BE2C (cell line): ENCODE measurements around the gene ADCY2.

Source experiments
- DNase-seq: peaks from one replicate; pipeline ENCODE4 v3.0.0-alpha.2; 2020
- H3K27me3 ChIP-seq: fragments of 250-450 bp; sonication (Bioruptor Pico); 2 replicates; pipeline ENCODE4 v1.5.1; 2020; ENCODE audit warnings: mild to moderate bottlenecking
- H3K36me3 ChIP-seq: fragments of 250-450 bp; sonication (Bioruptor Pico); 2 replicates; pipeline ENCODE4 v1.5.1; 2020; ENCODE audit warnings: mild to moderate bottlenecking
- H3K4me1 ChIP-seq: fragments of 250-450 bp; sonication (Bioruptor Pico); 2 replicates; pipeline ENCODE4 v1.5.1; 2020
- H3K4me3 ChIP-seq: 2 replicates; pipeline ENCODE4 v1.5.1; 2011; ENCODE audit warnings: low read depth, low read length
- H3K9me3 ChIP-seq: fragments of 250-450 bp; sonication (Bioruptor Pico); 2 replicates; pipeline ENCODE4 v1.5.1; 2020
- CTCF ChIP-seq: IDR thresholded peaks from 2 replicates; pipeline ENCODE4 v1.5.1; 2012; ENCODE audit warnings: mild to moderate bottlenecking, low read depth, low read length

The ADCY2 gene

GRCh38 chr5:7776442-7776841, 380.5 kb downstream of the ADCY2 start:
- no peak for DNase-seq
- Histone ChIP-seq H3K4me3 (no peak overlapping the region), H3K4me1 (no peaks in the 10 kb centered on the region), H3K9me3 (no peaks in the 10 kb centered on the region), H3K36me3 (no peaks in the 10 kb centered on the region), H3K27me3 (peaks cover 4% of the 10 kb centered on the region; the same call in 1 of the 2 replicates)
- TF ChIP-seq CTCF = no peak

- peaks cover 4% of the 10 kb centered on the region; the same call in 1 of the 2 replicates for H3K27me3 ChIP-seq
- no peak overlapping the region for H3K4me3 ChIP-seq
- no peak for TF ChIP-seq CTCF
- DNase-seq = no peak
- no peaks in the 10 kb centered on the region for H3K4me1 ChIP-seq
- no peaks in the 10 kb centered on the region for H3K9me3 ChIP-seq
- no peaks in the 10 kb centered on the region for H3K36me3 ChIP-seq
These were observed 383.4 kb downstream of the ADCY2 start for GRCh38 chr5:7779019-7780005.

- Histone ChIP-seq H3K4me3 (no peak overlapping the region), H3K36me3 (no peaks in the 10 kb centered on the region), H3K9me3 (no peaks in the 10 kb centered on the region), H3K27me3 (peaks cover 4% of the 10 kb centered on the region; the same call in 1 of the 2 replicates), H3K4me1 (no peaks in the 10 kb centered on the region)
- no peak for DNase-seq
- TF ChIP-seq CTCF = no peak
These were observed 386.0 kb downstream of the ADCY2 start for GRCh38 chr5:7781899-7782298.

- Histone ChIP-seq H3K4me3 (no peak overlapping the region), H3K4me1 (no peaks in the 10 kb centered on the region), H3K27me3 (peaks cover 4% of the 10 kb centered on the region; the same call in 1 of the 2 replicates), H3K36me3 (no peaks in the 10 kb centered on the region), H3K9me3 (no peaks in the 10 kb centered on the region)
- TF ChIP-seq CTCF = no peak
- DNase-seq = no peak
These were observed 388.9 kb downstream of the ADCY2 start for GRCh38 chr5:7784683-7785380.

GRCh38 chr5:7787770-7788169, 391.8 kb downstream of the ADCY2 start:
- no peaks in the 10 kb centered on the region for H3K27me3 ChIP-seq
- H3K9me3 ChIP-seq = no peaks in the 10 kb centered on the region

More at GRCh38 chr5:7787770-7788169, 391.8 kb downstream of the ADCY2 start:
- Histone ChIP-seq H3K4me1 (no peaks in the 10 kb centered on the region), H3K36me3 (no peaks in the 10 kb centered on the region), H3K4me3 (no peak overlapping the region)
- no peak for DNase-seq
- no peak for TF ChIP-seq CTCF
